Psoas muscle (tissue), 8 donors: ENCODE results near the gene LRRC56. TPM values are rescaled to one million over a fixed set of nuclear protein-coding genes. Genes with fewer than 3 reads are reported as not detected.
A peak's percentile ranks its signal among the peaks of the same experiment; 100 is the strongest.

Experiments used
- ATAC-seq, 4 donors: fragments of 200-7000 bp; cut with Tn5 transposase; one replicate each; pipeline ENCODE4 v1.9.1; 2020; ENCODE audit warnings: moderate library complexity in 3 of 4, mild to moderate bottlenecking in 2 of 4
- DNase-seq, 2 donors: peaks; one replicate each; pipeline ENCODE4 v3.0.0-alpha.2; 2020
- H3K27ac ChIP-seq: fragments of 200-600 bp; one replicate; pipeline ENCODE4 v1.8.0; 2022
- H3K27me3 ChIP-seq, 3 donors: fragments of 200-600 bp in 1 of 3; one replicate each; pipeline versions ENCODE4 v1.6.1 to v1.8.0; 2013 to 2022; ENCODE audit warnings: low read length in 2 of 3, mild to moderate bottlenecking in 2 of 3, moderate library complexity in 1 of 3; ENCODE audit not compliant: insufficient read depth in 3 of 3
- H3K36me3 ChIP-seq, 2 donors: fragments of 200-600 bp in 1 of 2; one replicate each; pipeline versions ENCODE4 v1.6.1 to v1.8.0; 2013 to 2022; ENCODE audit warnings: low read depth in 1 of 2, mild to moderate bottlenecking in 1 of 2, moderate library complexity in 1 of 2; ENCODE audit not compliant: insufficient read depth in 1 of 2
- H3K4me1 ChIP-seq: fragments of 200-600 bp; one replicate; pipeline ENCODE4 v1.8.0; 2022
- H3K4me3 ChIP-seq: fragments of 200-600 bp; one replicate; pipeline ENCODE4 v1.8.0; 2022; ENCODE audit warnings: mild to moderate bottlenecking
- H3K9me3 ChIP-seq: fragments of 200-600 bp; one replicate; pipeline ENCODE4 v1.8.0; 2022
- CTCF ChIP-seq: fragments of 200-600 bp; IDR thresholded peaks from one replicate; pipeline ENCODE4 v1.8.0; 2022; ENCODE audit warnings: antibody characterized with exemption
- WGBS, 3 donors: extraction: QIAGEN DNeasy Blood & Tissue Kit; methylation state at CpG; one replicate each; pipeline versions ENCODE4 v1.1.6 to v1.1.7; 2013; 5-methylcytosine and 5-hydroxymethylcytosine counted together
- intact Hi-C, 2 donors: fragments of 100-400 bp; cut with DNase I; formaldehyde crosslinking; loops; one replicate each; pipeline versions ENCODE4 v1.11.0 to v1.14.2; 2022
- polyA plus RNA-seq, 3 donors: library from polyadenylated mRNA; stranded (reverse); fragments of 200-250 nt; gene quantifications; one replicate each; pipeline ENCODE4 v1.2.3, GENCODE V29; 2013
- total RNA-seq, 4 donors: library from RNA; stranded (reverse); fragmentation: NEBNext Ultra II Directional in 2 of 4; extraction: Animal tissue kit (Norgen Biotek cat#: 25700) in 2 of 4; gene quantifications; one replicate each; pipeline versions ENCODE4 v1.2.1 to v1.2.4, GENCODE V29; 2021 to 2023
- donor health status: healthy with polysubstance abuse.
- donor health status: DM: no; HTN: no; CAD: no; lungs with moderate emphysema.
- donor health status: Bipolar disorder and iron deficiency.
- donor health status: healthy.
- donor health status: DM: yes; HTN: yes; CAD: no.
- donor health status: DM: no; HTN: no; CAD: no.
- donor health status: DM: no; HTN: no; CAD: no.
- donor health status: DM: yes; HTN: yes; CAD: no.

LRRC56 gene
- total and polyA plus RNA-seq, 7 donors: 0.30 to 0.84 (median 0.54) TPM; not detected in 1

GRCh38 chr11:539971-540481 is 2.7 kb downstream of the LRRC56 start:
- H3K4me1 ChIP-seq: peaks cover 14% of the 10 kb centered on the region
- no peak overlapping the region for H3K27ac ChIP-seq
- DNase-seq: peak in 1 of 2 donors; percentile 46
- intact Hi-C loops: no loop called here
- no peaks in the 10 kb centered on the region for H3K9me3 ChIP-seq
- no peaks in the 10 kb centered on the region for H3K36me3 ChIP-seq
- H3K4me3 ChIP-seq: no peak overlapping the region
- 84 to 91% (median 86%) methylated on average over 7 to 8 of the region's 8 CpGs for WGBS, 3 donors
- peaks cover 0 to 16% (median 0%) of the 10 kb centered on the region in 3 donors for H3K27me3 ChIP-seq
- no peak for TF ChIP-seq CTCF
- no peak for ATAC-seq

GRCh38 chr11:540583-541432 is 3.5 kb downstream of the LRRC56 start:
- DNase-seq: no peak
- intact Hi-C loops: no loop called here
- peaks cover 0 to 16% (median 0%) of the 10 kb centered on the region in 3 donors for H3K27me3 ChIP-seq
- no peak for ATAC-seq
- no peak overlapping the region for H3K4me3 ChIP-seq
- peaks cover 14% of the 10 kb centered on the region for H3K4me1 ChIP-seq
- no peak overlapping the region for H3K27ac ChIP-seq
- H3K36me3 ChIP-seq: no peaks in the 10 kb centered on the region
- 79 to 86% (median 83%) methylated on average over 17 to 23 of the region's 23 CpGs for WGBS, 3 donors
- no peaks in the 10 kb centered on the region for H3K9me3 ChIP-seq
- TF ChIP-seq CTCF: no peak

- no peak for ATAC-seq
- Histone ChIP-seq H3K9me3 (no peaks in the 10 kb centered on the region), H3K27ac (no peak overlapping the region), H3K36me3 (no peaks in the 10 kb centered on the region), H3K4me3 (no peak overlapping the region), H3K4me1 (peaks cover 9% of the 10 kb centered on the region), H3K27me3 (peaks cover 0 to 16% (median 0%) of the 10 kb centered on the region in 3 donors)
- DNase-seq: peak in 1 of 2 donors; percentile 42
- WGBS, 3 donors: 85 to 94% (median 90%) methylated on average over 17 to 20 of the region's 20 CpGs
- TF ChIP-seq CTCF: no peak
- intact Hi-C loops: no loop called here
These were observed 4.1 kb downstream of the LRRC56 start for GRCh38 chr11:541433-541885.

- H3K36me3 ChIP-seq: no peaks in the 10 kb centered on the region
- no peak for TF ChIP-seq CTCF
- intact Hi-C loops: no loop called here
- ATAC-seq (no peak), DNase-seq (no peak)
- WGBS, 3 donors: 74 to 95% (median 76%) methylated on average over 5 of the region's 5 CpGs
- H3K27ac ChIP-seq: no peak overlapping the region
- H3K27me3 ChIP-seq: peaks cover 0 to 3% (median 0%) of the 10 kb centered on the region in 3 donors
- no peaks in the 10 kb centered on the region for H3K4me1 ChIP-seq
- H3K9me3 ChIP-seq: no peaks in the 10 kb centered on the region
- H3K4me3 ChIP-seq: no peak overlapping the region
These were observed 7.5 kb downstream of the LRRC56 start for GRCh38 chr11:544817-545166.
